ENCODE data around the gene IRAK3. TPM values are rescaled to one million over a fixed set of nuclear protein-coding genes. Genes with fewer than 3 reads are reported as not detected.
"Not testable (repeated sequence)": the region's sequence is repeated elsewhere in the genome, so short reads cannot be mapped to it uniquely, and the experiment has no call there.

IRAK3 gene
- total RNA-seq, 1 donor from 2014 or later: 23.1 TPM

DNA sequence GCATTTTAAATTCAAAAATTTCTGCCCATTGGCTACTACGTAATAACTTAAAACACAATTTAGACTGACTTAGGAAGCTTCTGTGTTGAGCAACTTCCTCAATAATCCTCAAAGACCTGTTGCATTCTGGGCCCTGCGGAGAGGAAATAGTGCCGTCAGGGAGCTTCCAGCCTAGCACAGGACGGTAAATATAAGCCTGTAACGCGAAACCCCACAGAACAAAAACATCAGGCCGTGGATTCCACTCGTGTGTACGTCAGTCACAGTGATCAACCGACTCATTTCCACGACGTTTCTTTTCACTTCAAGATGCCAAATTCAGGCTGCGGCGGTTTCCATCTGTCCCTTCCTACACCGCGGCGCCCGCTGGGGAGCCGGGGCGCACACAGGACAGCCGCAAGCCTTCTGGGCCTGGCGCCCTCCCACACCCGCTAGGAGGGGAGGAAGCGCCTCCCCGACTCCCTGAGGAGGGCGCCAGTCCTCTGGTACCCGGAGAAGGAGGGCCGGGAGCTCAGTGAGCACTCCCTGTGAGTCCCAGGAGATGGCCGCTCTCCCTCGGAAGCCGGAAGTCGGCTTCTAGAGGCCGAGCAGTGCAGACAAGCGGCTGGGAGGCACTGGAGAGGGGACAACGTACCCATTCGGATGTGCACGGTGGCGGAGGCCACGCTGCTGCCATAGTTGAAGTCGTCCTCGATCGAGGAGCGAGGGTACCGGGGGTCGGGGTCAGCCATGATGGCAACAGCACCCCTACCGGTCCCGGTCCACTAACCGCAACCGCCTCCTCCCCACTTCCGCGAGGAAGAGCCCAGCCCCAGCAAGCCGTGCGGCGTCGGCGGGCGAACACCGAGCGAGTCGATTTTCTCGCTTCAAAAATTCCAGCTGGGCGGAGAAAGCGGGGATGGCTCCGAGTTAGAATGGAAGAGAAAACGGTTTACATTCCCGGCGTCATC, 19.5 kb upstream of the IRAK3 start, which contains the start of gene TMBIM4:
TMBIM4 (minus strand) TSS at position 776 of the 950 bp plus-strand sequence; CDS start at position 731, 45 bp downstream.
- peak; percentile 89 for DNase-seq (ENCODE audit: low spot score)

DNA sequence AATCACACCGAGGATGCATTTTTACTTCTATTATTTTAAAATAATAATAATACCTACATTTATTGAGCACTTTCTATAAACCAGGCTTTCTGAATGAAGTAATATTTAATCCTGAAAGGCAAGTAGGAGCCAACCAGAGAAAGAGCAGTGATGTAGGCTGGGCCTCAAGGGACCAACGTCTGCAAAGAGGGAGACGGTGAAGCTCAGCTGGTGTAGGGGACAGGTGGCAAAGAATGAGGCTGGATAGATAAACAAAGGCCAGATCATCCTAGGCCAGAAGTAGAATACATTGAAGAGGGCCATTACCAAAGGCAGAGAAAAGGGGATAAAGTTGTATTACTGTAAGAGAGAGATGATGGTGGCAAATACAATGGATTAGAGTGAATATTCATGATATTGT, 18.4 kb upstream of the IRAK3 start:
- DNase-seq (ENCODE audit: low spot score): no peak

DNA sequence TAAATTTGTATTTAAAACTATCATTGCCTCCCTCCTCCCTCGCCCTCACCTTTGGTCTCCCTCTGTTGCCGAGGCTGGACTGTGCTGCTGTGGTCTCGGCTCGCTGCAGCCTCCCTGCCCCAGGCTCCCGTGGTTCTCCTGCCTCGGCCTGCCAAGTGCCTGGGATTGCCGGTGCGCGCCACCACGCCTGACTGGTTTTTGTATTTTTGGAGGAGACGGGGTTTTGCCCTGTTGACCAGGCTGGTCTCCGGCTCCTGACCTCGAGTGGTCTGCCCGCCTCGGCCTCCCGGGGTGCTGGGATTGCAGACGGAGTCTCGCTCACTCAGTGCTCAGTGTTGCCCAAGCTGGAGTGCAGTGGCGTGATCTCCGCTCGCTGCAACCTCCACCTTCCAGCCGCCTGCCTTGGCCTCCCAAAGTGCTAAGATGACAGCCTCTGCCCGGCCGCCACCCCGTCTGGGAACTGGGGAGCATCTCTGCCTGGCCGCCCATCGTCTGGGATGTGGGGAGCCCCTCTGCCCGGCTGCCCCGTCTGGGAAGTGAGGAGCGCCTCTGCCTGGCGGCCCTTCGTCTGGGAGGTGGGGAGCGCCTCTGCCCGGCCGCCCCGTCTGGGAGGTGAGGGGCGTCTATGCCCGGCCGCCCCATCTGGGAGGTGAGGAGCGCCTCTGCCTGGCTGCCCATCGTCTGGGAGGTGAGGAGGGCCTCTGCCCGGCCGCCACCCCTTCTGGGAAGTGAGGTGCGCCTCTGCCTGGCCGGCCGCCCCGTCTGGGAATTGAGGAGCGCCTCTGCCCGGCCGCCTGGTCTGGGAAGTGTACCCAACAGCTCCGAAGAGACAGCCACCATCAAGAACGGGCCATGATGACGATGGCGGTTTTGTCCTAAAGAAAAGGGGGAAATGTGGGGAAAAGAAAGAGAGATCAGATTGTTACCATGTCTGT, 14.4 kb upstream of the IRAK3 start:
- not testable (repeated sequence) for DNase-seq (ENCODE audit: low spot score)

DNA sequence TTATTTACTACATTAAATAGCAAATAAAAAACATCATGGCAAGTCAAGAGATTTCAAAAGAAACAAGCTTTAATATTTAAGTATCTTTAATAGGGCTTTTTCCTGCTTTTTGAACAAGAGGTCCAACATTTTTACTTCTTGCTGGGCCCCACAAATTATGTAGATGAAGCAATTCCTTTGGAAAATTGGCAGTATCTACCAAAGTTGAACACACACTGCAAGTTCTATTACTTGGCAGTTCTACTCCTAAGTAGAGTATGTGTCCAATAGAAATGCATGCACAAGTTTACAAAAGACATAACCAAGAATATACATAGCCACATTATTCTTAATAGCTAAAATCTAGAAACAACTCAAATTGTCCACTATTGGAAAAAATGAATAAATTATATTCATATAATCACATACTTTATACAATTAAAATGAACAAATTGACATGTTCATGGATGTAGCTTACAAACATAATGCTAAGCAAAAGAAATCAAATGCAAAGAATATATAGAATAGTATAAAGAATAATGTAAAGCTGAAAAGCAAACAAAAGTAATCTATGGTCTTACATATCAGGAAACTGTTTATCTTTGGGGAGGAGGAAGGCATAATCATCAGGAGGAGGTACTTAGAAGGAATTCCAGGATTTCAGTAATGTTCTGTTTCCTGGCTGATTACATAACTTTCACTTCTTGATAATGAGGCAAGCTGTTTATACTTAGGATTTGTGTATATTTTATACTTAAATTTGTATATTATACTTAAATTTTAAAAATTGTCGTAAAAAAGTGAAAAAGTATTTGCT, 12.7 kb upstream of the IRAK3 start:
- no peak for DNase-seq (ENCODE audit: low spot score)

DNA sequence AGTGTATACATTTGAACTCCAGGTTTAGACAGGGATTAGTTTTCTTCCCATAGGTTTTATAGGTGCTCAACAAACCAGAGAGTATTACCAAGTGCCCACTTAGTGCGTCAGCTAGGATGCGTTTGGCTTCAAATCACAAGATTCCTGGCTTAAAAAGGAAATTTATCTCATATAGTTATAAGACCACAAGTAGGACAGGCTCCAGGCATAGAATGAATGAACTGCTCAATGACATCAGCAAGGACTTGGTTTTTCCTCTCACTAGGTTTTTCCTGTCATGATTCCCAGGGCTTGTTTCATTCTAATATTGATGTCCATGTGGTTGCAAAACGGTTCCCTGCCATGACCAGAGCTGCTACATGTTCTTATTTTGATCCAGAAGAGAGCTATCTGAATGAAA, 6.1 kb upstream of the IRAK3 start:
- DNase-seq (ENCODE audit: low spot score): no peak

DNA sequence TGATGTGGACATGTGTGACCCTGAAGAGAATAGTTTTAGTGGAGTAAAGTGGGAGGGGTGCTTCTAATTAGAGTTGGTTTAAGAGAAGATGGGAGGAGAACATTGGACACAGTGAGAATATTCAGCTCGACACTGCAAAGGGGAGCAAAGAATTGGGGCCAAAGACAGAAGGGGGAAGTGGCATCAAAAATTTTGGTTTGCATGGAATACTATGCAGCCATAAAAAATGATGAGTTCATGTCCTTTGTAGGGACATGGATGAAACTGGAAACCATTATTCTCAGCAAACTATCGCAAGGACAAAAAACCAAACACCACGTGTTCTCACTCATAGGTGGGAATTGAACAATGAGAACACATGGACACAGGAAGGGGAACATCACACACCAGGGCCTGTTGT, 4.2 kb upstream of the IRAK3 start:
- not testable (repeated sequence) for DNase-seq (ENCODE audit: low spot score)

DNA sequence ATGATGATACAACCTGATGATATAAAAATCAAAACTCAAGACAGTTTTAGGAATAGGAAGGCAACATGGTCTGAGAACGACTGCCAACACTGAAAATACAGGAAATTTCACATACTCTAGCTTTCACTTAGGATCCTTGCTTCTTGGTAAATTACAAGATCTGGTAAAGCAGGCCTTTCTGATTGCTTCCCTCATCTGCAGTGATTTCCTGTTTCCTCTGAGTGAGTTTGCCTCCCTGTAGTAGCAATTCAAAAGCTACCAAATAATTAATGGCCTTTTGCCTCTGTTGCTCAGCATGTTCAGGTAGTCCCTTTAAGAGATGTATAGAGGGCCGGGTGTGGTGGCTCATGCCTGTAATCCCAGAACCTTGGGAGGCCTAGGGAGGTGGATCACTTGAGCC, 2.0 kb upstream of the IRAK3 start:
- DNase-seq (ENCODE audit: low spot score): no peak

DNA sequence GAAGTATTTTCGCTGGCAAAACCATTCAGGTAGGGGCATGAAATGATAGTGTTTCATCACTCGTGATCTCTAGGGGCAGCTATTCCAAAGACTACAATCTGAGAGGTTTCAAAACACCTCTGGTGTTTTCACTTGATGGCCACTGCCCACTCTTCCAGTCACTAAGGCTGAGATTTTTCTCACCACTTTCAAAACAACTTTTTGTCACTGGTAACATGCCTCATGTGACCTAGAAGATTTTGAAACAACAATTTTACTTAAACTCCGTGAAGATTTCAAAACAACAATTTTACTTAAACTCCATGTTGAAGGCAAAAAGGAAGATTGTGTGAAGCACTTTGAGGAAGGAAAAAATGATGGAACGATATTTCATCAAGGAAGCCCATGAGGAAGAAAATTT, 1.2 kb upstream of the IRAK3 start:
- no peak for DNase-seq (ENCODE audit: low spot score)

DNA sequence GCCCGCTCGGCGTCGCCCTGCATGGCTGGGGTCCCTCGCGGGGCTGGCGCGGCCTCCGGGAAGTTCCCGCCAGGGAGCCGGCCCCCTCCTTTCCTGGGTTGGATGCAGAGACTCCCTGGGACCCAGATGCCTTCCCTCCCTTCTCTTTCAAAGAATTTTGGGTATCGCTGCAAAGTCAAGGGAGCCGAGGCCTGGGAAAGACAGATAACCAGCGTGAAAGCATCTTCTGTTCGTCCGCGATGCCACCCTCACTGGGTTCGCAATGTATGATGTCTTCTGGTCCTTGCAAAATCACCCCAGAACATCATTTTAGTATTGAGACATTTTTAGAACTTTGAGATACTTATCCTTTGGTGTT, 451 bp downstream of the IRAK3 start:
- no peak for DNase-seq (ENCODE audit: low spot score)

DNA sequence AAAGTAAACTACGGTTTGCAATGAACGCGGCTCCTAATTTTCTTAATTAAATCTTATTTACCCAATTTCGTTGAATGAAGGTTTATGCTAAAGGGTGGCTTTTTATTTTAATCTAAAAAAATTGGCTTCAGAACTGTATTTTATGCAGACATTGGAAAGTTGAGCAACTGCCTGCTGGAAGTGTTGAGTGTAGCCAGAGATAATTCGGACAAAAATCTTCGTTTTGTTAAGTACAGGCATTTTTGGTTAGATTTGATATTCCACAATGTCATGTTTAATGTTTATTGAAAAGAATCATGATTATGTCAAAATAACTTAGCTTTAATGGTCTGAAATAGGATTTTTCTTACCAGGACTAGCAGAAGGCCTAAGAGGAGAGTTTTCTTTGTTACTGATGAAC, 875 bp downstream of the IRAK3 start:
- no peak for DNase-seq (ENCODE audit: low spot score)

DNA sequence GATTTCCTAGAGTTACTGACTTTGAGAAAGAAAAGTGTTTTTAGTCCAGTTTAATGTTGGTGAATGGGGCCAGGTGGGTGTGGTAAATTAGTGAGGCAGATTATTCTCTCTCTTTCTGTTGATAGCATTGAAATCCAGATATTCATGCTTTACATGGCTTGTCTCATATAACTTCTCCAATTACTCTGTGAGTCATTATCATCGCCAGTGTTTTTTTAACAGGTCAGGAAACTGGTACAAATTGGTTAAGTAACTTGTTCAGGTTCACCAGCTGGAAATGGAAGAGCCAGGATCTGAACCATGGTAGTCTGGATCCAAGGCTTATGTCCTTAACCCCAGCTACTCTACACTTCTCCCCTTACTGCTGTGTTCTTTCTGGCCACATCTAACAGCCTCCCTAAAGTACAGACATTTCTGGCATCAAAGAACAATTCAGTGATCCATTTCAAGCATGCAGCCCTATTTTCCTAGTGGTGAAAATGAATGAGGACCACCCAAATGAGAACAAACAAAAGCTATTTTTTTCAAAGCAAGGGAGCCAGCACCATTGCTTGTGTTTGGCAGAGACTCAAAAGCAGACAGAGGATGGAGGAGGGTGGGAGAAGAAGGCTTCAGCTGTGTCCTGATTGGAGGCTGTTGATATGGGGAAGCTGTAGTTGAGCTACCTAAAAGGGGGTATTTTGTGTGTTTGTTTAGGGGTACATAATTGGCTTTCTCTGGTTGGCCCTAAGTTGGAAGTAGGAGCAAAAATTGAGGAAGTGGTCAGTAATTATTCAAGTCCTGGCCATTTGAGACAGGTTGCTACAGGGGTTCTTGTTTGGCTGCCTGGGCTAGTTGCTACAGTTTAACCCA, 1.7 kb downstream of the IRAK3 start:
- DNase-seq (ENCODE audit: low spot score): no peak

DNA sequence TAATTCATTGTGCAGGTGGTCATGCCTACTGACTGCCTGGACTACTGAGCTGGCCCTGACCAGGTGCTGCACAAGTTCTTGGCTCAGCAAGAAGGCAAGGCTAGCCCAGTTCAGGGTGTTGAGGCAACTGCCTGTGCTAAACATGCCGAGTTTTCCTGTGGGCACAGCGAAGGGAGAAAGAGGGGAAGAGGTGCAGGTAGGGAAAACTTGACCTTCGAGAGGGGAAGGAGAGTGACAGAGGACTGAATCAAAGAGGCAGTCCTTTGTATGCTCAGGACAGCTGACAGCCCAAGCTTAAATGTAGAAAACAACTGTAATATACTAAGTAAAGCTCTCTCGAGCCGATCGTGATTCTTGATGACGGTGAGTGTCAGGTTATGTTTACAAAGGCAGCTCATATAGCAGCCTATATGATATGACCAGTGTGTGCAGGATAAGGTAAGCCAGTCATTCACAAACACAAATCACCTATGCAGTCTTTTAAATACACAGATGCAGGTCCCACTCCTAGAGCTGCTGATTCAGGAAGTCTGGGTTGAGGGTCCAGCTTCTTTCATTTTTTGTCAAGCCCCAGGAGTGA, 2.6 kb downstream of the IRAK3 start:
- no peak for DNase-seq (ENCODE audit: low spot score)

DNA sequence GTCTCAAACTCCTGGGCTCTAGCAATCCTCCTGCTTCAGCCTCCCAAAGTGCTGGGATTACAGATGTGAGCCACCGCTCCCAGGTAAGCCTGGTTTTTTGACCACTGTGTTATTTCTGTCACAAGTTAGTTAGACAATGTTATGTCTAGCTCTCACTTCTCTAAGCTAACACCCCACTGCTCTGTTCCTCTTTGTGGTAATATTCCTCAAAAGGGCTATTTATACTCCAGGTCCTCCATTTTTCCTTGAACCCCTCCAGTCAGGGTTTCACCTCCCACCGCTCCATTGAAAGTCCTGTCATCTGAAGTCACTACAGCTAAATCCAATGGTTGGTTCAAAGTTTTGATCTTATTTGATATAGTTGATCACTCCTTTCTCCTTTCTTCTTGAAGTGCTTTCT, 5.1 kb downstream of the IRAK3 start:
- no peak for DNase-seq (ENCODE audit: low spot score)

DNA sequence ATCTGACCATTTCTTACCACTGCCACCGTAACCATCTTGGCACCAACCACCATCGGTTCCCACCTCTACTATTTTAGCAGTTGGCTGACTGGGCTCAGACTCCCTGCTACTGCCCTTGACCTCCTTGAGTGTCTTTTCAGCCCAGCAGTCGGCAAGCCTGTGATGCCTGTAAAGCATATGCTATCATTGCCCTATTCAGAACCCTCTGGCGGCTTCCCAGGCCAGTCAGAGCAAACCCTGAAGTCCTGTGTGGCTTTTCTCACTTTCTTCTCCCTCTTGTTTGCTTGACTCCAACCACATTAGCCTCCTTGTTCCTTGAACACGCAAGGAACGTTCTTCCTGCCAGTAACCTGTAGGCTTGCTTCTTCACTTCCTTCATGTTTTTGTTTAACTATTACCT, 6.2 kb downstream of the IRAK3 start:
- DNase-seq (ENCODE audit: low spot score): no peak

DNA sequence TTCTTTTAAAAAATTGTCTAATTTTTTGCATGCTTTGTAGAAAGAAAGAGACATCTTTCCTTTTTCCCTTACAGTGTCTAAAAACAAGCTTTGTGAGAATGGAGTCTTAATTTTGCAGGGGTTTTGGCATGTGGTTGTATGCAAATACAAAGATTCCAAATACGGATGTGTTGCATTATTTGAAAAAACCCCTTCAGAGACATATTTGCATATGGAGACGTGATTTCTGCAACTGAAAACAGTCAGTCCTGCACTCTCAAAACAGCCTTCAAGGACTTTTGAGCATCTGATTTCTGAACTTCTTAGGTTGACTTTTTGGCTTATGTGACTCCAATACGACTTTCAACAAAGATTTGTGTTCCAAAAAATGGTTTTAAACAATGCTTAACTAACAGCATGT, 7.8 kb downstream of the IRAK3 start:
- no peak for DNase-seq (ENCODE audit: low spot score)

DNA sequence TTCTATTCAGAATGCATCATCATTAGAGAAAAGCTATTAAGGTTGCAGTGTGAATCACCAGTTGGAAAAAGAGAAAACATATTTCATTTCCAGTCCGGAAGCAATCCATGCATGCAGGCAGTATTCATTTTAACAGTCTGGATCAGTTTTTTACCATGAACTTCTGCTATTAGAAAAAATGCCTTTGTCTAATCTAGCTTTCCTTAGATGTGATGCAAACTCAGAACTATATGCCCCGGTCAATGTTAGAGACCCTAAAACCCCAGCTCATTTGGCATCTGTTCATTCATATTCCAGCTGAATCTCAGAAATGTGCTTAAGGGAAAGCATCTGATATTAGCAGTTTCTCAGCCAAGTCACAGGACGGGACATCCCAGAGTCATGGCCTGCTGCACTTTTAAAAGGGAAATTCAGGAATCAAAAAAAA, 8.5 kb downstream of the IRAK3 start:
- no peak for DNase-seq (ENCODE audit: low spot score)

DNA sequence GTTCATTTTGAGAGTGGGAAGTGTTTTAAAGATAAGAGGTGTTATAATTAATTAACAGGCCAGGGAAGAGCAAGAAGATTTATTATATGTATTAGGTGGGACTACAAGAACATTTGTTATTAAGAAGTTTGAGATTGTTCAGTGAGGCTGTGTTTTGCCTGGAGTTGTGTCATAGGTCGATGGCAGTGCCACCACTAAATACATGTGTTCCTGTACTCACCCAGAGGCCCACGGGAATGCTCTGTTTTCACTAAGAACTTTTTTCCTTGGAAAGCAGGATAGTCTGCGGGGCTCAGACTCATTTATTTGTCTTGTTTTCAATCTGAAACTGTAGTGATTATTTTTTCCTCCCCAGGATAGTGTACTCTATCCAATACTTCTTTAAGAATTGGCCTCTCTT, 10.1 kb downstream of the IRAK3 start:
- no peak for DNase-seq (ENCODE audit: low spot score)

DNA sequence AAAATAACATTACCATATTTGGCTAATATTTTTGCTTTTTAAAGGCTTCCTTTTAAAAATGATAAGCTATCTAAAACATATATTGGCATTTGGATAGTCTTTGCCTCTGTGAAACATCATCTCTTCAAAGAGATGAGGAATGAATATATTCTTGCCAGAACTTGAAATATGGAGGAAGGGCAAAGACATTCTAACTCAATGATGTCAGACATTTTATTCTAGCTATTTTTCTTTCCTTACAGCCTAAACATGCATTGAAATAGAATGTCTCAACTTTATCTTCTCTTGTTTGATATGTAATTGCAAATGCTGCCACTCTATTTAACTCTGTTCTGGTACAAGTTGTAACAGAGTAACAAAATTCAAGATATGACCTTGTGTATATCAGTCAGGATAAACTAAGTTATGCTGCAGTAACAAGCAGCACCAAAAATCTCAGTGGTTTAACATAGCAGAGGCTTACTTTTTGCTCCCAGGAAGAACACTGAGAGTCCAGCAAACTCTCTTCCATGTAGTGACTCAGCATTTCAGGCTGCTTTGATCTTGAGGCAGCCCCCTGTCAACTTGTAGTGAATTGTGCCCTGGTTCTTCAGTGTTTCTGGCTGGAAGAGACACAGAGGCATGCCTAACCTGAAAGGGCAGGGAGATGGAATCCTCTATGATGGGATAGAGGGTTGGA, 11.0 kb downstream of the IRAK3 start:
- no peak for DNase-seq (ENCODE audit: low spot score)

DNA sequence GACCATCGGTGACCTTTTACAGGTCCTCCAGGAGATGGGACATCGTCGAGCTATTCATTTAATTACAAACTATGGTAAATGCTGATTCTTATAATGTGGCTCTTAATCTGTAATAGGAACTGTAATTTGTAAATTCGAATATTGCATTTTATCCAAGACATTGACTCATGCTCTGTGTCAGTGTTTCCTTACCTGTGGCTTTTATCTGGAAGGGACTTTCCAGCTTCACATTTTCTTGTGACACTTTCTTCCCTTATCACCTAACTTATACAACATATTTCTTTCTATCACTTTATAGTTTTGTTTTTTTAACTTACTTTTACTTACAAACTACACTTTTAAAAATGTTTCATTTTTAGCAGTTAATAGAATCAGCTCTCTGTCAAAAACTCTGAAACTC, 14.8 kb downstream of the IRAK3 start:
- no peak for DNase-seq (ENCODE audit: low spot score)

DNA sequence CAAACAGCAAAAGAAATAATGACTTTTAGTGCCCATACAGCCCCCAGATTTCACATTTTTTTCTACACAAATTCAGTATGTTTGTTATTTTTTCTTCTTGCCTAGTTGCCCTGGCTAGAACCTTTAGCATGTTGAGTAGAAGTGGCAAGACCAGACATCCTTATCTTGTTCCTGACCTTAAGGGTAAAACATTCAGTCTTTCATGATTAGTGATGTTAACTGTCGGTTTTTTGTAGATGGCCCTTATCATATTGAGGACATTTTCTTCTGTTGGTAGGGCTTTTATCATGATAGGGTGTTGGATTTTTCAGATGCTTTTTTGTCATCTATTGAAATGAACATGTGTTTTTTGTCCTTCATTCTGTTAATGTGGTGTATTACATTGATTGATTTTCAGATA, 17.1 kb downstream of the IRAK3 start:
- no peak for DNase-seq (ENCODE audit: low spot score)
